HG03280 (cell line): ENCODE measurements around the gene LYPD3.
"Not testable (repeated sequence)": the region's sequence is repeated elsewhere in the genome, so short reads cannot be mapped to it uniquely, and the experiment has no call there.

Source experiments
- ATAC-seq: cut with Tn5 transposase; IDR thresholded peaks from one replicate; pipeline ENCODE4 v1.9.1; 2021; ENCODE audit warnings: mild to moderate bottlenecking, moderate library complexity; ENCODE audit not compliant: unreplicated experiment

Gene LYPD3

GRCh38 chr19:43465468-43466120 lies at the start of gene LYPD3:
TSS of gene LYPD3 (minus strand) at chr19:43465608. CDS start at chr19:43465571, 37 bp downstream.
- ATAC-seq, result no peak

GRCh38 chr19:43512399-43512798 lies 47.0 kb upstream of the LYPD3 start:
- ATAC-seq, result not testable (repeated sequence)

GRCh38 chr19:43511324-43511723 lies 45.9 kb upstream of the LYPD3 start:
- ATAC-seq, result no peak

GRCh38 chr19:43510713-43511112 lies 45.3 kb upstream of the LYPD3 start:
- no peak for ATAC-seq

- ATAC-seq, result no peak
Observed at GRCh38 chr19:43507880-43508279, 42.5 kb upstream of the LYPD3 start.

- ATAC-seq, result no peak
Observed at GRCh38 chr19:43506629-43507028, 41.2 kb upstream of the LYPD3 start.

- no peak for ATAC-seq
Observed at GRCh38 chr19:43505941-43506340, 40.5 kb upstream of the LYPD3 start.

- ATAC-seq, result no peak
Observed at GRCh38 chr19:43505186-43505456, 39.7 kb upstream of the LYPD3 start.

- ATAC-seq, result peak; percentile 18
Observed at GRCh38 chr19:43504426-43505185, 39.2 kb upstream of the LYPD3 start, which contains the start of gene PHLDB3. TSS of gene PHLDB3 (minus strand) at chr19:43504746. CDS start at chr19:43504118, 628 bp downstream.

- ATAC-seq, result peak; percentile 88
Observed at GRCh38 chr19:43503501-43504425, 38.4 kb upstream of the LYPD3 start.

- ATAC-seq, result no peak
Observed at GRCh38 chr19:43502419-43502976, 37.1 kb upstream of the LYPD3 start.

GRCh38 chr19:43501661-43502418 lies 36.4 kb upstream of the LYPD3 start:
- no peak for ATAC-seq

GRCh38 chr19:43499042-43499441 lies 33.6 kb upstream of the LYPD3 start:
- ATAC-seq, result no peak

GRCh38 chr19:43498233-43498842 lies 32.9 kb upstream of the LYPD3 start:
- no peak for ATAC-seq

- ATAC-seq, result no peak
Observed at GRCh38 chr19:43496960-43497359, 31.6 kb upstream of the LYPD3 start.

- ATAC-seq, result no peak
Observed at GRCh38 chr19:43495082-43495481, 29.7 kb upstream of the LYPD3 start.

- ATAC-seq, result no peak
Observed at GRCh38 chr19:43490759-43491158, 25.4 kb upstream of the LYPD3 start.

GRCh38 chr19:43489979-43490599 lies 24.7 kb upstream of the LYPD3 start:
- ATAC-seq, result no peak

GRCh38 chr19:43489310-43489709 lies 23.9 kb upstream of the LYPD3 start:
- no peak for ATAC-seq

GRCh38 chr19:43488179-43488578 lies 22.8 kb upstream of the LYPD3 start:
- no peak for ATAC-seq
